ENCODE measurements around the gene RBM15.

Gene RBM15

DNA sequence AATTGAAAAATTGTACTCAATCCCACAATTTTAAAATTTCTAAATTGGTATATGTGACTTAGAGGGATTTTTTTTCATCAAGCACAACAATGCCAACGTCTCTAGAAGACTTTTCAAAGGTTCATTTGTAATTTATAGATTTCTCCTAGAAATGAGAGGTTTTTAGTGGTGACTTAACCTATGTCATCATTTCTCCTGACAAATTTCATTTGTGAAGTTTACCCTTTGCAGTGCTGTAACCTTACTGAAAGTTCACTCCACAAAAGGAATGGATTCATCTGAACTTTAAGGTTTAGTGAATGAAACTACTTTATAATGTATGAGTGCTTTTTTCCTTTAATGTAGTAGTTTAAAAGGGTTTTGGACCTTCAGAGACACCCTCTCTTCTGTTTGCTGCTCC lies 16.1 kb downstream of the RBM15 start:
- no peak for FAIRE-seq

DNA sequence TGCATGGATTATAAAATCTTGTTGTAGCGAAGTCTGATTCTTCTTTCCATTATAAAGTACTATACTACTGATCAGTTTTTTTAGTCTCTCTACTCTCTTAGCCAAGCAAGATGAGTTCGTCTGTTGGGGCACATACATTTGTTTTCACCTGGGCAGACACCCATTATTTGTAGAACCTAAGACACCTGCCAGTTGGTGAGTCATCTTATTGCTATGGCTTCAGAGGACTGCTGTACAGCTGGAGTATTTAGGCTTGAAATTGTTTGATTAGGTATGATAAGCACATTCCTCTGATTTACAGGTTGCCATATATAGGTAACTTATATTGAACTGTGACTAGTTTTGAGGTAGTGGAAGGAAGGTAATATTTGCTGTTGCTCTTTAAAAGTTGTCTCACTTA lies 17.2 kb downstream of the RBM15 start:
- no peak for FAIRE-seq

DNA sequence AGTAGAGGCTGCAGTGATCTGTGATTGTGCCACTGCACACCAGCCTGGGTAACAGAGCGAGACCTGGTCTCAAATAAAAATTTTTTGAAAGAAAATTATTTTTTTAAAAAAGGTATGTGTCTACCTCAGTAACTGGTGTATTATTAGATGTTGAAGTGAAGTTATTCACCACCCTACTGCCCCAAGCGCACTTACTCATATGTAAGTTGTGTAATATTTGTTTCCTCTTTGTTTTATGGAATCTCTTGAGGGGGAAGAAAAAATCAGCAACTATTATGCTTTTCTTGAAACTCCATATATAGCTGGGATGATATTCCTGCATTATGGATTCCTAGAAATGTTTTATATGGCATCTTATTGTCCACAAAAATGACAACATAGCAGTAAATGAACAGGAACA lies 21.3 kb downstream of the RBM15 start:
- FAIRE-seq: no peak

DNA sequence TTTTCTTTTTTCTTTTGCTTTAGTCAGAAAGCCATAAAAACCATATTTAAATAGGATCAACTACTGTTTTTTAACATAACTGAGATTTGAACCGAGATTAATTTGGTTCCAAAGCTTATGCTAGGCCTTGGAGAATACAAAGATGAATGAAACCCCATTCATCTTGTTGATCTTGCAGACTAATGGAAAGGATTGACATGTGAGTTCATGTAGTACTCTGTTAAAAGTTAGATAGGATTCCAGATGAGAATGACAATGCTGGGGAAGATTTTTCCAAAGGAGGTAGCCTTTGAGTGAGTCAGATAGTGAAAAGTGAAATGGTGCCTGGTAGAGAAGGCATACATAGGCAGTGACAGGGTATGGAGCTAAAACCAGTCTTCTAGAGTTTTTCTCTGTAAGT lies 22.7 kb downstream of the RBM15 start:
- no peak for FAIRE-seq

DNA sequence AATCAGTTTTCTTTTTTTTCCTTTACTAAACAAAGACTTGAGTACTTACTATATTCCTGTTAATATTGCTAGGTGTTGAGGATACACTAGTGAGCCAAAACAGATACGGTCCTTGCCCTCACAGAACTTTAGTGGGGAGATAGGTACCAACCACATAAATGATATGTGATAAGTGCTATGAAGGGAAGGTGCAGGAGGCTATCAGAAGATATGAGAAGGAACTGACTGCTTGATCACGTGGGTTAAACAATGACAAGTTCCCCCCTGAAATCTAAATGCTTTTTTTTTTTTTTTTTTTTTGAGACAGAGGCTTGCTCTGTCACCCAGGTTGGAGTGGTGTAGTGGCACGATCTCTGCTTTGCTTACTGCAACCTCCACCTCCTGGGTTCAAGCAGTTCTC lies 25.0 kb downstream of the RBM15 start:
- FAIRE-seq: no peak

DNA sequence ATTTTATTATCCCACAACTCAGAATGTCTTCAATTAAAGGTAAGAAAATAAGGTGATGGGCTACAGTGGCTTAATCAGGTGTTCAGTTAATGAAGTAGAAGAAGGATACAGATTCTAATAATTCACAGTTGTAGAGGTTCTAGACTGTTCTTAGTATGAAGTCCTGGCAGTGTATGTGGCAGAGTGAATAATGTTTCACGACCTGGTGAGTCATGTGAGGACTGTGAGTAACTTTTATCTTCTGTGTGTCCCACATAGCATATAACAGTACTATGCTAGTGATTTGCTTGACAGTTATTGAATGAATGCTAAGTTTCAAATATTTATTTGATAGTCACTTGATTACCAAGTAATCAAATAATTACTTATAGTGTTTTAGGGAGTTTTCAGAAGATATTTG lies 31.6 kb downstream of the RBM15 start:
- FAIRE-seq: no peak

DNA sequence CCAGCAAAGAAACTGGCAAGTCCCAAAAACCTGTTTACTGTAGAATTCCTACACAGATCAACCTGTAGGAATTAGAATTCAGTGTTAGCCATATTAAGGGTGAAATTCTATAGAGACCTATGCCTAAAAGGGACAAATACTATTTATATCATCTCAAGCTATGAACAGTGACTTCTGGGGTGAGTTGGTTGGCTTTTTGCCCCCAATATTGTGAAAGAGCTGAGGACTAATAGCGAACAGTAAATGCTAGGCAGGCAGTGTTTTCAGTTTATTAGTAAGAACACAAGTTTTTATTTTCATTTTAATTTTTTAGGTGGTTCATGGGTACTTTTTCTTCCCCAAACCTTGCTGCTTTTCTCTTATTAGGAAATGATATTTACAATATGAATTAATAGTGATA lies 36.3 kb downstream of the RBM15 start:
- FAIRE-seq: no peak

DNA sequence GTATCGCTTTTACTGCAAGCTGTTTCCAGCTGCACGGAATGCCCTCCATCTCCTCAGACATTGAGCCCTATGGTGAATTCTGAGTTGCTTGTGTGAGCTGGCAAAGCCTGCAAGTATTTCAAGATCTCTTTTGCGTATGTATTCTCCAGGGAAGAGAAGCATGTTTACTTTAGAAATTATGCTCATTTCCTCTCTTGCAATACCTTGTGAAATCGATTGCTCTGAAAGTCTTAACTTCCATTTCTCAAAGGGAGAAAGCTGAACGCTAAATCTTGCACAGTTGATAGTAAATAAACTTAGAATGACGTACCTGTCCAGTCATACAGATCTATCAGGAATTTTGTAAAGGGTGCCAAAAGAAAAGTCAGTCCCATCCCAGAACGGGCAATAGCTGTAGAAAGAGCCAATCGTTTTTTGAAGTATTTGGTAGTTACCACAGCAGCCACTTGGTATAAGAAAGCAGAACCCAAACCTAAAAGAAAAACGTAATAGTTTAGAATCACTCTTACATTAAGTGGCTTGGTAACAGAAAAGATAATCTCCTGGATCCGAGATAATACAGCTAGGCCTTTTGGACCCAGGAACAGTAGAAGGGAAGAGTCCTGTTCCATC lies 41.6 kb downstream of the RBM15 start:
- no peak for FAIRE-seq

DNA sequence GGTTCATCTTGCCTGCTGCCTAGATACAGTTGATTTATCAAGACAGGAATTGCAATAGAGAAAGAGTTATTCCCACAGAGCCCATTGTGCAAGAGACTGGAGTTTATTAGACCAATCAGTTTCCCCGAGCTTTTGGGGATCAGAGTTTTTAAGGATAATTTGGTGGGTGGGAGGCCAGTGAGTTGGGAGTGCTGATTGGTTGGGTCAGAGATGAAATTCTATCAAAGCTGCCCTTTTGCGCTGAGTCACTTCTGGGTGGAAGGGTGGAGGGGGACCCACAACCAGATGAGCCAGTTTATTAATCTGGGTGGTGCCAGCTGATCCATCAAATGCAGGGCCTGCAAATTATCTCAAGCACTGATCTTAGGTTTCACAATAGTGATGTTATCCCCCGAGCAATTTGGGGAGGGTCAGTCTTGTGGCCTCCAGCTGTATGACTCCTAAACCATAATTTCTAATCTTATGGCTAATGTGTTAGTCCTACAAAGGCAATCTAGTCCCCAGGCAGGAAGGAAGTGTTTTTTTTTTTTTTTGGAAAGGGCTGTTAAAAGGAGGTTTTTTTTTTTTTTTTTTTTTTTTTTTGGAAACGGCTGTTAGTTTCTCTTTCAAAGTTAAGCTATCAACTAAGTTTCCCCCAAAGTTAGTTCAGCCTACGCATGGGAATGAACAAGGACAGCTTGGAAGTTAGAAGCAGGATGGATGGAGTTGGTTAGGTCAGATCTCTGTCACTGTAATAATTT lies 44.2 kb downstream of the RBM15 start:
- FAIRE-seq: no peak

DNA sequence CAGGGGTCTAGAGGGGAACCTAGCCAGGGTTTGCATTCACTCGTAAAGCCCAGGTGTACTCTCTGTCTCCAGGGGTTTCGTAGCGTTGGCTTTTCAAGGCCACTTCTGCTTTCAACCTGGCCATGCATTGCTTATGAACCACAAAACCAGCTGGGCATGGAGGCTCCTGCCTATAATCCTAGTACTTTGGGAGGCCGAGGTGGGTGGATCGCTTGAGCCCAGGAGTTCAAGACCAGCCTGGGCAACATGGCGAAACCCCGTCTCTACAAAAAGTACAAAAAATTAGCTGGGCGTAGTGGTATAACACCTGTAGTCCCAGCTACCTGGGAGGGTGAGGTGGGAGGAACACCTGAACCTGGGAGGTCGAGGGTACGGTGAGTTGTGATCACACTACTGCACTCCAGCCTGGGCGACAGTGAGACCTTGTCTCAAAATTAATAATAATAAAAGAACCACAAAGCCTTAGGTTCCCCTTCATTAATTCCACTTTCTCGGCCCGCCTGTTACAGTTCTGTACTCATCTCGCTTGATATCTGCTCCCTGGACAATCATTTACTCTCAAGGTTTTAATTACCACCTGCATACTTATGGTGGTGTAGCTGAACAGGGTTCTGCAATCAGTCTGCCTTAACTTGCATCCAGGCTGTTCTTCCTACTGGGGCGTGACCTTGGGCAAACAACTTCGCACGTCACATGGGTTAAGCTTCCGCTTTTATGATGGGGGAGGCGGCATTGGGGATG lies 45.6 kb downstream of the RBM15 start:
- no peak for FAIRE-seq

DNA sequence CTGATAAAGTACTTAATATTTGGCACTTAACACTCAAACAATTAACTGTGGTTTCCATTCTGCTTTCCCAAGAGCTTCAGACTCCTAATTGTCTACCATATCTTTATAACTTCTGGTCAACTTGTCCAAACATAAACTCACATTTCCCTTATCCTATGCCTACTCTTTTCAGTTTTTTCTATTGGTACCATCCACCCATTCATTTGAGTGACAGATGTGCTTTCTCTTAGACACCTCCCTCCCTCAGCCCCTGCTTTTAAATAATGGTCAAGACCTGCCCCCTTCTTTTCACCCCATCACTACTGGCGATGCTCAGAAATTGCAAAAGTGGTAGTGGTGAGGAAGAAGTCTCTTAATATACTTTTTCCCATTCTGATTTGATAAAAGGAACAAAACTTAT lies 46.2 kb downstream of the RBM15 start:
- FAIRE-seq: no peak

DNA sequence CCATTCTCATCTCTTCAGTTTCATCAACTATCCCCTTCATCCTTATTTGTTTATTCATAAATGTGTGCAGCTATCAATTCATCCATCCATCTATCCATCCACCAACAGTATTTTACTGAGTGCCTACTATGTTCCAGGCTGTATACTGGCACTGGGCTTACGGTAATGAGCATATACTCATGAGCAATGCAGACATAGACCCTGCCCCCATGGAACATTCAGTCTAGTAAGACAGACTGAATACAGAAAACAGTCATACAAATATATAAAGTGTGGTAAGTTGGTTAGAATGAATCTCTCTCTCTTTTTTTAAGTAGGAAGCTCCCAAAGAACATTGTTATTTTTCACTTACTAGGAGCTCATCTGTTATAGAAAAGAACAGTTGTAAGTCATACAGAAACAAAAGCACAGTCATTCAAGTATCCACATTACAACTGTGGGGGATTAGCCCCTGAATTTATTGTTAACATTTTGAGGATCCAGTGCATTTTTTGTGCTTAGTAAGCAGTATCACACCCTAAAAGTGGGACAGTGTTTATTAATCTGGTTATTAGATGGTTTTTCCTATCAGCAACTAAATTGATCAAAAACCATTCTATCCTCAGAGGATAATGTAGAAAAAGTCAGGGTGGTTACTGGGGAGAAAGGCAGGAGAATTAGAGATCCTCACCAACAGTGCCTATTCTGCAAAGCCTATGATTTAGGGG lies 48.0 kb downstream of the RBM15 start:
- FAIRE-seq: no peak

DNA sequence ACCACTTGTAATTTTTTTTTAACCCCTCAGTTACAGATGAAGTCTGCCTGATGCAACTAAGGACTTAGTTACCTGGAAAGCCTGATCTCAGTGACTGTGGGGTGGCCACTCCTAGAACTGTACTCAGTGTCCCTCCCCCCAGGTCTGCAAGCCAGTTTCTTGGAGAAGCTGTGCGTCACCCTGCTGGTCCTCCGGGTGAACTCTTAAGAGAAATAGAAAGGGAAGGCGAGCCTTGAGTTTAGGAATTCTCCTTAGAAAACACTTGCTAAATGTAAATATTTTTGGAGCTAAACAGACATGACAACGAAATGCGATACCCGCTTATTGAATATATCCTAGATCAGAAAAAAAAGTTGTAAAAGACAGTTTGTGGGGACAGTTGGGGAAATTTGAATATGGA lies 50.9 kb downstream of the RBM15 start:
- no peak for FAIRE-seq

DNA sequence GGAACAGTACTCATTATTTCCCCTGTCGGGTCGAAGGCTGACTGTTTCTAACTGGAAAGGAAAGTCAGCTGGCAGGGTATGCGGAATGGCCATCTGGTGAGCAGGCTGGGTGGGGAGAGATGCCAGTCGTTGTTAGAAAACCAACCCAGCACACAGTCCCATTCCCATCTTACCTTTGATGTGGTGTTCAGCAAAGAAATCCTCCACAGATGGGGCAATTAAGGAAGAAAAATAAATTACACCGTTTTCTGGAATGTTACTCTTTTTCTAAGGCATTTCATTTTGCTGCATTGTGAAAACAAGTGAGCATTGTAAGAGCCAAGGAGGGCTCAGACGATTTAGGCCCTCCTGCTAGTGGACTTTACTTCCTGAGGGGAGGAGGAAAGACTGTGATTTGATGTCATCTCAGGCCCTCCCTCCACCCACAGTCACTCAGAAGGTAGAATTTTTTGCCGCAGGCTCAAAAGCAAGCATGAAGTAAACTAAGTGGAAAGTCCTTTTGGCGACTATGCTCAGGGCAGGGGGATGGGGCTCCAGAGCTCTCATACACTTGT lies 51.6 kb downstream of the RBM15 start, which contains the start of gene SLC16A4:
TSS of gene SLC16A4 (minus strand) at position 335 of the 554 bp plus-strand sequence. CDS start 1,703 bp downstream, outside the sequence.
- no peak for FAIRE-seq

DNA sequence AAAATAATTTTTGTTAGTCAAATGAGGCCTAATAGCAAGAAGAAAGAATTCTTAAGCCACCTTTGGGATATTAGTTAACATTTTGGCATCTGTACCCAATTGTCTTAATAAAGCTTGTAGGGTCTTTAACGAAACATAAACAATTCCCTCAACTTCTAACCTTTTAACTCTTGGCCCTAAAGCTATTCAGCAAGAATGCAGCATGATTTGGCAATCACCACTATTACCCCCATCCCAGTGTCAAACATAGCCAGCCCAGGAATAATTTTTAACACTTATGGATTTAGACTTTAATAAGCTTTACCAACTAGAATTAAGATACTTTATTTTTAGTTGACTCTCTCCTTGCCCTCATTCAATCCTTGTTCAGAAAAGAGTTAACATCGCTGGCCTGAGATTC lies 54.1 kb downstream of the RBM15 start:
- no peak for FAIRE-seq

DNA sequence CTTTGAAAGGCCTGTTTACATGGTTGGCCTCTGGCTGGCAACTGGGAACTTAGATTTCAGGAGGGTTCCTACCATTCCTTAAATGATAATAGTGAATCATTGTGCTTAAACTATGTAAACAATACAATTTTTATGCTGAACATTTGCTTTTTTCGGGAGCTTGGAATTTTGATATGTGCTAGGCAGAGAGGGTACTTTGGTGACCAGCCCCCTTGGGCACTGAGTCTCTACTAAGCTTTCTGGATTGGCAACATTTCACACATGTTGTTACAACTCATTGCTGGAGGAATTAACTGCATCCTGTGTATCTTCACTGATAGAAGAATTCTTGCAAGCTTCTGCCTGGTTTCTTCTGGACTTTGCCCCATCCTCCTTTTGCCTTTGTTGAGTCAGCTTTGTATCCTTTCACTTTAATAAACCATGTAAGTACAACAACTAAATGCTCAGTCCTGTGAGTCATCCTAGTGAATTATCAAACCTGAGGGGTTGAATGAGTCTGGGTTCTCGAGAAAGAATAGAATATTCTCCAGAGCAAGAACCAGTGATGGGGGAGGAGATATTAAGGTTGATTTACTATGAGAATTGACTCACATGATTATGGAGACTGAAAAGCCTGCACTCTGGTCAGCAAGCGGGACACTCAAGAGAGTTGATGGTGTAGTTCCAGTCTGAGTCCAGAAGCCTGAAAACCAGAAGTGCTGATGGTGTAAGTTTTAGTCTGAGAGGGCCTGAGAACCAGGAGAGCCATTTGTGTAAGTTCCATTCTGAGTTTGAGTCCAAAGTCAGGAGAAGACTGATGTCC lies 54.7 kb downstream of the RBM15 start:
- FAIRE-seq: no peak

DNA sequence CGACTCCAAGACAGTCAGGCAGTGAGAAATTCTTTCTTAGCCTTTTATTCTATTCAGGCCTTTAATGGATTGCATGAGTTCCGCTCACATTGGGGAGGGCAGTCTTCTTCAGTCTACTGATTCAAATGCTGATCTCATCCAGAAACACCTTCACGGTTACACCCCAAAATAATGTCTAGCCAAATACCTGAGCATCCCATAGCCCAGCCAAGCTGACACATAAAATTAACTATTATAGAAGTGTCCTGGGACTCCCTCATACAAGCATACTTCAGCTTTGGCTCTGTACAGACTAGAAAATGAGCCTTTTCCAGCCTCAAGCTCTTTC lies 55.3 kb downstream of the RBM15 start:
- FAIRE-seq: no peak
